ENCODE data around the gene CPSF4L. TPM values are rescaled to one million over a fixed set of nuclear protein-coding genes. Genes with fewer than 3 reads are reported as not detected.

CPSF4L gene
- polyA plus RNA-seq, 1 donor (not counting 4 experiments of a cell fraction or from before 2014, with no cell fraction given), result not detected

- FAIRE-seq, result no peak
Observed at GRCh38 chr17:73301369-73301768, 39.7 kb upstream of the CPSF4L start.

DNA sequence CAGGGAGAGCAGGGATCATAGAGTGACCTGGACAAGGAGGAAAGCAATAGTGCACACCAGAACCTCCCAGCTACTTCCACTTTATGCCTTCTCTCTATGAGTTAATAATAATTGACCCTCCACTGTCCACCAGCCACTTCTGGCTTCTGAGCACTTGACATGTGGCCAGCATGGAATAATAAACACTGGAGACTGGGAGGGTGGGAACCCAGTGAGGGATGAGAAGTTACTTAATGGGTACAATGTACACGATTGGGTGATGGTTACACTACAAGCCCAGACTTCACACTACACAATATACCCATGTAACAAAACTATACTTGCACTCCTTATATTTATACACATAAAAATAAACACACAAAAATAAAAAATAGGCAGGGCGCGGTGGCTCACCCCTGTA is 38.7 kb upstream of the CPSF4L start:
- Histone ChIP-seq H3K27ac (ENCODE audit: control insufficient read depth, insufficient read depth, low read length) (no peak overlapping the region), H3K27me3 (ENCODE audit: control insufficient read depth, extremely low read depth, insufficient read depth, low read length) (no peaks in the 10 kb centered on the region), H3K4me1 (ENCODE audit: control insufficient read depth, extremely low read depth, insufficient read depth, low read length) (peaks cover 20% of the 10 kb centered on the region), H3K4me2 (ENCODE audit: control insufficient read depth, extremely low read depth, insufficient read depth, low read depth, low read length) (no peak overlapping the region), H3K9me1 (ENCODE audit: control insufficient read depth, extremely low read depth, insufficient read depth, low read length) (no peaks in the 10 kb centered on the region), H2AFZ (ENCODE audit: control insufficient read depth, low read length) (no peak overlapping the region), H3K4me3 (ENCODE audit: control insufficient read depth in 2 of 3, extremely low read depth in 1 of 3, insufficient read depth in 2 of 3, low read depth in 1 of 3, low read length in 3 of 3) (no peak overlapping the region), H3K79me2 (ENCODE audit: control insufficient read depth, insufficient read depth, low read length) (peaks cover 19% of the 10 kb centered on the region), H3K9ac (ENCODE audit: control insufficient read depth, extremely low read depth, insufficient read depth, low read length) (no peak overlapping the region), H3K36me3 (ENCODE audit: control insufficient read depth in 2 of 2, extremely low read depth in 1 of 2, insufficient read depth in 2 of 2, low read length in 2 of 2) (no peaks in the 10 kb centered on the region), H4K20me1 (ENCODE audit: control insufficient read depth, extremely low read depth, insufficient read depth, low read length) (no peaks in the 10 kb centered on the region), H3K9me3 (ENCODE audit: control insufficient read depth, low read depth, low read length) (no peaks in the 10 kb centered on the region)
- no peak for DNase-seq (ENCODE audit: low read depth, low spot score)
- no peak for TF ChIP-seq EZH2 (IDR thresholded peaks at IDR 0.05; ENCODE audit: low read length)
- FAIRE-seq, result no peak
- dilution Hi-C loops (cut with MboI; ENCODE audit: extremely low pct_ligation_motif_present, low sequenced_read_pairs), result no loop called here

More at GRCh38 chr17:73301369-73301768, 39.7 kb upstream of the CPSF4L start:
- Histone ChIP-seq H3K27ac (ENCODE audit: control insufficient read depth, insufficient read depth, low read length) (no peak overlapping the region), H4K20me1 (ENCODE audit: control insufficient read depth, extremely low read depth, insufficient read depth, low read length) (no peaks in the 10 kb centered on the region), H3K9me3 (ENCODE audit: control insufficient read depth, low read depth, low read length) (no peaks in the 10 kb centered on the region), H3K9me1 (ENCODE audit: control insufficient read depth, extremely low read depth, insufficient read depth, low read length) (no peaks in the 10 kb centered on the region), H3K4me1 (ENCODE audit: control insufficient read depth, extremely low read depth, insufficient read depth, low read length) (peaks cover 29% of the 10 kb centered on the region), H3K4me3 (ENCODE audit: control insufficient read depth in 2 of 3, extremely low read depth in 1 of 3, insufficient read depth in 2 of 3, low read depth in 1 of 3, low read length in 3 of 3) (no peak overlapping the region), H3K9ac (ENCODE audit: control insufficient read depth, extremely low read depth, insufficient read depth, low read length) (no peak overlapping the region), H2AFZ (ENCODE audit: control insufficient read depth, low read length) (no peak overlapping the region), H3K79me2 (ENCODE audit: control insufficient read depth, insufficient read depth, low read length) (peaks cover 26% of the 10 kb centered on the region), H3K36me3 (ENCODE audit: control insufficient read depth in 2 of 2, extremely low read depth in 1 of 2, insufficient read depth in 2 of 2, low read length in 2 of 2) (no peaks in the 10 kb centered on the region), H3K27me3 (ENCODE audit: control insufficient read depth, extremely low read depth, insufficient read depth, low read length) (no peaks in the 10 kb centered on the region), H3K4me2 (ENCODE audit: control insufficient read depth, extremely low read depth, insufficient read depth, low read depth, low read length) (no peak overlapping the region)
- TF ChIP-seq, protein P1, sequence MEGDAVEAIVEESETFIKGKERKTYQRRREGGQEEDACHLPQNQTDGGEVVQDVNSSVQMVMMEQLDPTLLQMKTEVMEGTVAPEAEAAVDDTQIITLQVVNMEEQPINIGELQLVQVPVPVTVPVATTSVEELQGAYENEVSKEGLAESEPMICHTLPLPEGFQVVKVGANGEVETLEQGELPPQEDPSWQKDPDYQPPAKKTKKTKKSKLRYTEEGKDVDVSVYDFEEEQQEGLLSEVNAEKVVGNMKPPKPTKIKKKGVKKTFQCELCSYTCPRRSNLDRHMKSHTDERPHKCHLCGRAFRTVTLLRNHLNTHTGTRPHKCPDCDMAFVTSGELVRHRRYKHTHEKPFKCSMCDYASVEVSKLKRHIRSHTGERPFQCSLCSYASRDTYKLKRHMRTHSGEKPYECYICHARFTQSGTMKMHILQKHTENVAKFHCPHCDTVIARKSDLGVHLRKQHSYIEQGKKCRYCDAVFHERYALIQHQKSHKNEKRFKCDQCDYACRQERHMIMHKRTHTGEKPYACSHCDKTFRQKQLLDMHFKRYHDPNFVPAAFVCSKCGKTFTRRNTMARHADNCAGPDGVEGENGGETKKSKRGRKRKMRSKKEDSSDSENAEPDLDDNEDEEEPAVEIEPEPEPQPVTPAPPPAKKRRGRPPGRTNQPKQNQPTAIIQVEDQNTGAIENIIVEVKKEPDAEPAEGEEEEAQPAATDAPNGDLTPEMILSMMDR (optimal IDR thresholded peaks at IDR 0.05 in 1 of 3, IDR thresholded peaks at IDR 0.05 in 1 of 3, conservative IDR thresholded peaks at IDR 0.05 in 1 of 3; ENCODE audit: extremely low read depth in 1 of 3, insufficient read depth in 2 of 3, low read length in 3 of 3), result no peak
- TF ChIP-seq EZH2 (IDR thresholded peaks at IDR 0.05; ENCODE audit: low read length), result no peak
- dilution Hi-C loops (cut with MboI; ENCODE audit: extremely low pct_ligation_motif_present, low sequenced_read_pairs), result no loop called here
- no peak for DNase-seq (ENCODE audit: low read depth, low spot score)
